ENCODE data around the gene APOH. TPM values are rescaled to one million over a fixed set of nuclear protein-coding genes. Genes with fewer than 3 reads are reported as not detected.

Gene APOH
- total RNA-seq, 3 donors from 2014 or later: not detected

DNA sequence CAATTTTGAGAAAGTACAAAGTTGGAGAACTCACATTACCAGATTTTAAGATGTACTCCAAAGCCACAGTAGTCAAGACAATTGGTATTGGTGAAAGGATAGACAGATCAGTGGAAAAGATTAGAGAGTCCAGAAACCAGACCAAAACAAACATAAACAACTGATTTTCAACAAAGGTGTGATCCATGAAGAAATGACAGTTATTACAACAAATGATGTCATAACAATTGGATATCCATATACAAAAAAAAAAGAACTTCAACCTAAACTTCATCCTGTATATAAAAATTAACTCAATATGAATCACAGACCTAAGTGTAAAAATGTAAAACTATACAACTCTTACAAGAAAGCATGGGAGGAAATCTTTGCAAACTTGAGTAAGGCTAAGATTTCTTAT is 45.7 kb downstream of the APOH start:
- TF ChIP-seq, protein P1, sequence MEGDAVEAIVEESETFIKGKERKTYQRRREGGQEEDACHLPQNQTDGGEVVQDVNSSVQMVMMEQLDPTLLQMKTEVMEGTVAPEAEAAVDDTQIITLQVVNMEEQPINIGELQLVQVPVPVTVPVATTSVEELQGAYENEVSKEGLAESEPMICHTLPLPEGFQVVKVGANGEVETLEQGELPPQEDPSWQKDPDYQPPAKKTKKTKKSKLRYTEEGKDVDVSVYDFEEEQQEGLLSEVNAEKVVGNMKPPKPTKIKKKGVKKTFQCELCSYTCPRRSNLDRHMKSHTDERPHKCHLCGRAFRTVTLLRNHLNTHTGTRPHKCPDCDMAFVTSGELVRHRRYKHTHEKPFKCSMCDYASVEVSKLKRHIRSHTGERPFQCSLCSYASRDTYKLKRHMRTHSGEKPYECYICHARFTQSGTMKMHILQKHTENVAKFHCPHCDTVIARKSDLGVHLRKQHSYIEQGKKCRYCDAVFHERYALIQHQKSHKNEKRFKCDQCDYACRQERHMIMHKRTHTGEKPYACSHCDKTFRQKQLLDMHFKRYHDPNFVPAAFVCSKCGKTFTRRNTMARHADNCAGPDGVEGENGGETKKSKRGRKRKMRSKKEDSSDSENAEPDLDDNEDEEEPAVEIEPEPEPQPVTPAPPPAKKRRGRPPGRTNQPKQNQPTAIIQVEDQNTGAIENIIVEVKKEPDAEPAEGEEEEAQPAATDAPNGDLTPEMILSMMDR (IDR thresholded peaks at IDR 0.05): no peak
- TF ChIP-seq POLR2AphosphoS5 (IDR thresholded peaks at IDR 0.05) (no peak), POLR2A (IDR thresholded peaks at IDR 0.05) (no peak)
- intact Hi-C loops (cut with DNase I; ENCODE audit: low total_unique reads): no loop called here
- Histone ChIP-seq H3K4me1 (no peaks in the 10 kb centered on the region), H3K27ac (no peak overlapping the region), H3K27me3 (no peaks in the 10 kb centered on the region), H3K36me3 (no peaks in the 10 kb centered on the region), H3K9me3 (no peaks in the 10 kb centered on the region), H3K4me3 (no peak overlapping the region)
- DNase-seq (ENCODE audit: low spot score in 2 of 2): no peak

DNA sequence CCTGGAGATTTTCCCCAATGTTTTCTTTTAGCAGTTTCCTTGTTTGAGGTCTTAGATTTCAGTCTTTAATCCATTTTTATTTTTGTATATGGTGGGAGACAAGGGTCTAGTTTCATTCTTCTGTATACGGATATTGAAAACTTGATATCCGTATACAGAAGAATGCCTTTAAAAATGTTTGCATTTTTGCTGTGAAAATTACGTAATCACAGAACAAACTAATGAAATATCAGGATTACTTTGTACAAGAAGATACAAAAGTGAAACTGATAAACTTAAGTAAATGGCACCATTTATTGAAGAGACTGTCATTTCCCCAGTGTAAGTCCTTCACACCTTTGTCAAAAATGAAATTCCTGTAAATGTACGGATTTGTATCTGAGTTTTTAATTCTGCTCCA is 50.6 kb downstream of the APOH start:
- Histone ChIP-seq H3K9me3 (no peaks in the 10 kb centered on the region), H3K27ac (no peak overlapping the region), H3K4me1 (no peaks in the 10 kb centered on the region), H3K4me3 (no peak overlapping the region), H3K27me3 (no peaks in the 10 kb centered on the region), H3K36me3 (no peaks in the 10 kb centered on the region)
- intact Hi-C loops (cut with DNase I; ENCODE audit: low total_unique reads): no loop called here
- TF ChIP-seq POLR2AphosphoS5 (IDR thresholded peaks at IDR 0.05) (no peak), POLR2A (IDR thresholded peaks at IDR 0.05) (no peak)
- TF ChIP-seq, protein P1 (IDR thresholded peaks at IDR 0.05): no peak
- DNase-seq (ENCODE audit: low spot score in 2 of 2): no peak

DNA sequence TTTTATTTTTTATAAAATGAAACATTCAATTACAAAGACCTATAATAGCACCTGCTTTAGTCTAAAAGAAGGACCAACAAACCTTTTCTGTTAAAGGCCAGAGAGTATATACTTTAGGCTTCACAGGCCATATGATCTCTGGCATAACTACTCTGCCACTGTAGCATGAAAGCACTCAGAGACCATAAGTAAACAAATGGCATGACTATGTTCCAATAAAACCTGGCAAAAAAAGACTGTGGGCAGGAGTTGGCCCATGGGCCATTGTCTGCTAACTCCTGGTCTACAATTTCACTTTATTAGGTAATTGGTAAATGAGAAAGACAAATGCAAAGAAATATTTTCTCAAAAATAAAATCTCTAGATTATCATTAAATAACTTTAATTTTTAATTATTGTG is 52.2 kb downstream of the APOH start:
- intact Hi-C loops (cut with DNase I; ENCODE audit: low total_unique reads): no loop called here
- no peaks in the 10 kb centered on the region for H3K36me3 ChIP-seq
- no peak overlapping the region for H3K4me3 ChIP-seq
- H3K27me3 ChIP-seq: no peaks in the 10 kb centered on the region
- no peak overlapping the region for H3K27ac ChIP-seq
- H3K9me3 ChIP-seq: no peaks in the 10 kb centered on the region
- no peak for DNase-seq (ENCODE audit: low spot score in 2 of 2)
- TF ChIP-seq POLR2AphosphoS5 (IDR thresholded peaks at IDR 0.05): no peak
- no peak for TF ChIP-seq POLR2A (IDR thresholded peaks at IDR 0.05)
- TF ChIP-seq, protein P1 (IDR thresholded peaks at IDR 0.05): no peak
- no peaks in the 10 kb centered on the region for H3K4me1 ChIP-seq

DNA sequence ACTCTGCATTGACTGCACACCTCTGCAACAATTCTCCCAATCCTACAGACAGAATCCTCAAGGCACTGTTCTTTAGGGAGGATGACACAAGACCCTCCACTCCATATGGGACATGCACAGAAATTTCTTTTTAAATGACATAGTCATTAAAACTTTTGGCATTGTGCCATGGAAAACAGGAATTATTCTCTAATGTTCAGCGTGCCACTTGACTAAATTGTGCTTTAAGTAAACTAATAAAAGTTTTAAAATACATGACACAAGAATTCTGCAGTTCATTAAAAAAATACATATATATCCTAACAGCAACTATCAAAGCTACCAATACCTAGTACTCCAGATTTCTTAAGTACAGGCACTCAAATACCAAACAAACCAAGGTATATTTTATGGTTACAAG is 53.3 kb downstream of the APOH start:
- intact Hi-C loops (cut with DNase I; ENCODE audit: low total_unique reads): no loop called here
- H3K9me3 ChIP-seq: no peaks in the 10 kb centered on the region
- no peaks in the 10 kb centered on the region for H3K36me3 ChIP-seq
- DNase-seq (ENCODE audit: low spot score in 2 of 2): no peak
- H3K27ac ChIP-seq: no peak overlapping the region
- no peak overlapping the region for H3K4me3 ChIP-seq
- H3K27me3 ChIP-seq: no peaks in the 10 kb centered on the region
- TF ChIP-seq POLR2A (IDR thresholded peaks at IDR 0.05): no peak
- TF ChIP-seq, protein P1 (IDR thresholded peaks at IDR 0.05): no peak
- TF ChIP-seq POLR2AphosphoS5 (IDR thresholded peaks at IDR 0.05): no peak
- H3K4me1 ChIP-seq: no peaks in the 10 kb centered on the region

DNA sequence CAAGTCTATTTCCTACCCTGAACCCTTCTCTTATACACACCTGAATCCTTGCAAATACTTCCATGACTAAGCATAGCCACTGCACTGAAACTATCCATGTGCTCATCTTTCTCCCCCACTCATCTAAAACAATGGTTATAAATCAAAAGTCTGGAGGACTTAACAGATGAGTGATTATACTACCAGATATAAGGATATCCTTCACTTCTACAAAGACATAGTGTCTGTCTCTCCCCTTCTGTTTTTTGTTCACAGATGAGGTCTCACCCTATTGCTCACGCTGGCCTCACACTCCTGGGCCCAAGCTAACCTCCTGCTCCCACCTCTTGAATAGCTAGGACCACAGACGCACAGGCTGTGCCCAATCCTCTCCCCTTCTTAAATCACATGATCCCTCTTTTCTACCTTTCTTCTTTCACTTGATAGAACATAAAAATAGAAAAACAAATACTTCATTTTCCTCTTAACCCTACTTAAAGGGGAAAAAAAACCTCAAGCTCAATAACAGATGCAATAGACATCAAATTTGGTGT is 56.5 kb downstream of the APOH start:
- TF ChIP-seq POLR2A (IDR thresholded peaks at IDR 0.05) (no peak), POLR2AphosphoS5 (IDR thresholded peaks at IDR 0.05) (no peak)
- TF ChIP-seq, protein P1 (IDR thresholded peaks at IDR 0.05): no peak
- no peaks in the 10 kb centered on the region for H3K36me3 ChIP-seq
- H3K27ac ChIP-seq: no peak overlapping the region
- no peaks in the 10 kb centered on the region for H3K4me1 ChIP-seq
- no peaks in the 10 kb centered on the region for H3K27me3 ChIP-seq
- no peak for DNase-seq (ENCODE audit: low spot score in 2 of 2)
- intact Hi-C loops (cut with DNase I; ENCODE audit: low total_unique reads): no loop called here
- no peak overlapping the region for H3K4me3 ChIP-seq
- H3K9me3 ChIP-seq: no peaks in the 10 kb centered on the region
